HG02938 (cell line): ENCODE data around the gene KCNAB2.
"Not testable (repeated sequence)": the region's sequence is repeated elsewhere in the genome, so short reads cannot be mapped to it uniquely, and the experiment has no call there.

ENCODE experiments used
- ATAC-seq: cut with Tn5 transposase; IDR thresholded peaks from one replicate; pipeline ENCODE4 v1.9.1; 2021; ENCODE audit warnings: mild to moderate bottlenecking, moderate library complexity; ENCODE audit not compliant: unreplicated experiment

Gene KCNAB2

DNA sequence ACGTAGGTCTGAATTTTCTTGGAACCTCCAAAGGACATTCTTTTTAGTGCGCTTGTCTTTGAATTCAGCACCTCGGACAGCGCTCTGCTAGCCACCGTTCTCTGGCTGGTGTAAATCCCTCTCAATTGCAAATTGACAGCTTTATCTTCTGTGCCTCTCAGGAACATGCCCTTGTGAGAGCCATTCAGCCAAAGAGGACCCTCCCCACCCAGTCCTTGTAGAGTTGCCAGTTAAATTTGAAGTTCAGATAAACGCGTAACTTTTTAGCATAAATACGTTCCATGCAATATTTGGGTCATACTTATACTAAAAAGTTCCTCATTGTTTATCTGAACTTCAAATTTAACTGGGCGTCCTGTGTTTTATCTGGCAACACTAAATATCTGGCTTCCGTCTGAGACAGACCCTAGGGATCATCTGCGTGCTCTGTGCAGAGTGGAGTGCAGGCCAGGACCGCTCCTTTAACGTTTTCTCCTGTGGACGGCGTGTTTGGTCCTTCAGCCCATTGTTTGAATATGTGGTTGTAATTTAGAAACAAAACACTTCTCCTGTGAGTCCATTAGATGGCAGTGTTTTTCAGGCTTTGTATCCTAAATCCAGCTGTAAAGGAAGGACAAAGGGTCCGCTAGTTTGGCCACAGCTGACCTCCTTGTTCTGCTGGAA is 7.0 kb downstream of the KCNAB2 start:
- ATAC-seq = no peak

DNA sequence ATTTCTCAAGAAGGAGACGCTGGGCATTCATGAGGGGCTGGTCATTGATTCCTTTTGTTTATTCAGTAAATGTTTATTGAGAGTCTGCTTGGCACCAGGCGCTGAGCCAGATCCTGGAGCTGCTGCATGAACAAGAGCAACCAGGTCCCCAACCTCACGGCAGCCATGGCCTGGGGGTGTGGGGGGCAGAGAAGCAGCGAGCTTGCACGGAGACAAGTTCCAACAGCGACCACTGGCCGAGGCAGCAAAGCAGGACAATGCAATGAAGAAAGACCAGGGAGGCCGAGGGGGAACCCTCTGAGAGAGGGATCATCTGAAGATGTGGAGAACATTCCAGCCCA is 7.5 kb downstream of the KCNAB2 start:
- ATAC-seq = no peak

DNA sequence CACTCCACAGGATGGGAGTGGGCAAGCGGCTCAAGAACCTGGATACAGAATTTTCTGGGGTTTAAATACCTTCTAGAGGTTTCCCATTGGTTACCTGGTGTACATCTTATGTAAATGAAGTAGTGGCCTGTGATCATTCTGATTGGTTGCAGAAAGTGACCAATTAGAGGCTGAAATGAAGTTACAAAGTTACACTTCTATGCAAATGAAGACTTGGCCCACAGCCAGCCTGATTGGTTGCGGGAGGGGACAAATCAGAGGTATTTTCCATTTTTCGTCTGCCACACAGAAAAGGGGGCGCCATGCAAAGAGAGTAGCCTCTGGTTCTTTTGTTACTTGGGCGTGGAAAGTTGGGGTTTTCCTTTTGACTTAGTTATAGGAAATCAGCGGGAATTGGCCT is 8.9 kb downstream of the KCNAB2 start:
- no peak for ATAC-seq

DNA sequence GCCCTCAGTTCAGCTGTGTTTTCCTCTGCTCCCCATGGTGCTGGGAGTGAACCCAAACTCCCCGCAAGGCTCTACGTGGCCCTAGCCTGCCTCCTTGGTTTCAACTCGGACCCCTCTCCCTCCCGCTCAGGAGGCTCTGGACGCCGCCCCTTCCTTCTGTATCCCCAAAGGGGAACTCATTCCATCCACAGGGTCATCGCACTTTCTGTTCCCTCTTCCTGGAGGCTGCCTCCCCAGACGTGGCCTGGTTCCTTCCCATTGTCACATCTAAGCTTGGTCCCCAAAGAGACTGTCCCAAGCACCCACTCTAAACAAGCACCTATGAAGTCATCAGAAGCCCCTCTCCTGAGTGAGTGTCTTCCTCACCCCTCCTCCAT is 10.9 kb downstream of the KCNAB2 start:
- no peak for ATAC-seq

DNA sequence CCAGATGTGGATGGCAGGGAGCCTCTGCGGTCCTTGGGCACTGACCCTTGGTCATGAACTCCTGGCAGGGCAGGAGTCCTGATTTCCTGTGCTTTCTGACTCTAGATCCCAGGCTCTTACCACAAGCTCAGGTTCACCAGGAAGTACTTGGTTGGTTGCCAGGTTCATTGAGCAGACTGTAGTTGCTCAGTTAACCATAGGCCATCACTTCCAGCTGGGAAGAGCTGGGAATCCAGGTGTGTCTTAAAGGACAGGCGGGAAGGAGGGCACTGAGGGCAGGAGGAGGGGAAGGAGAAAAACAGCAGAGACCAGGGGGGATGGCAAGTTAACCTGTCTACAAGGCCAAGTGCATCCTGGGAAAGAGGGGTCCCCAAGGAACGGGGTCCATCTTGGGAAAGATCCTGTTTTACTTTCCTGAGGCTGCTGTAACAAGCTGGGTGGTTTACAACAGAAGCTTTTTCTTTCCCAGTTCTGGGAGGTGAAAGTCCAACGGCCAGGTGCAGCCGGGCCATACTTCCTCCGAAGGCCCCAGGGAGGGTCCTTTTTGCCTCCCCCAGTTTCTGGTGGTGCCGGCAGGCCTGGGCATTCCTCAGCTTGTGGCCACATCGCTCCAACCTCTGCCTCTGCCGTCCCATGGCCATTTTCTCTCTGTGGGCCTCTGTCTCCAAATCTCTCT is 11.6 kb downstream of the KCNAB2 start:
- no peak for ATAC-seq

DNA sequence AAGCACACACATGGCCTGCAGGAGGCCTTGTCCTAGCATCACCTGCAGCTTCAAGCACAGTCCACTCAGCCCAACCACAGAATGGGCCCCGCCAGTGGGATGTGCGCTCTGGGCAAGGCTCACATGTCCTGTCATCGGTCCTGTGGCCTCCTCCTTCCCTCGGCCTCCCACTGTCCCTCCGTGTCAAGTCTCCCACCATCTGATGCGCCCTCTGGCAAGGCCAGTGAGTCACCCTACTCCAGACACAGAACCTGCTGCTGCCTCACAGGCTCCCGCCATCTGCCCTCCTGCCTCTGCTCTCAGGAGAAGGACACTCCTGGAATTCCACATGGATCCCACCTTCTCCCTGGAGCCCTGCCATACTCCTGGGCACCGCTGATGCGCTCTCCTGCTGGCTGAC is 14.2 kb downstream of the KCNAB2 start:
- no peak for ATAC-seq

DNA sequence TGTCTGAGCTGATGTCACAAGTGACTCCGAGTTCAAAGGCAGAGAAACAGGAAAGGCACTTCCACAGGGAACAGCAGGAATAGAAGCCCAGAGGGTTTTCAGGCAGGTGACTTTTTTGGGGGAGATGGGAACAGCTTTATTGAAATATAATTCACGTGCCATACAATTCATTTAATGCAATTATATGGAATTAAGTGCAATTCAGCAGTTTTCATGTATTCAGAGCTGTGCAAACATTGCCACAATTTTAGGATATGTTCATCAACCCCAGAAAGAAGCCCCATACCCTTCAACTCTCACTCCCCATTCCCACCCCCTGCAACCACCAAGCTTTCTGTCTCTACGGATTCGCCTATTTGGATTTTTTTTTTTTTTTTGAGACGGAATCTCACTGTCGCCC is 17.0 kb downstream of the KCNAB2 start:
- ATAC-seq = no peak

DNA sequence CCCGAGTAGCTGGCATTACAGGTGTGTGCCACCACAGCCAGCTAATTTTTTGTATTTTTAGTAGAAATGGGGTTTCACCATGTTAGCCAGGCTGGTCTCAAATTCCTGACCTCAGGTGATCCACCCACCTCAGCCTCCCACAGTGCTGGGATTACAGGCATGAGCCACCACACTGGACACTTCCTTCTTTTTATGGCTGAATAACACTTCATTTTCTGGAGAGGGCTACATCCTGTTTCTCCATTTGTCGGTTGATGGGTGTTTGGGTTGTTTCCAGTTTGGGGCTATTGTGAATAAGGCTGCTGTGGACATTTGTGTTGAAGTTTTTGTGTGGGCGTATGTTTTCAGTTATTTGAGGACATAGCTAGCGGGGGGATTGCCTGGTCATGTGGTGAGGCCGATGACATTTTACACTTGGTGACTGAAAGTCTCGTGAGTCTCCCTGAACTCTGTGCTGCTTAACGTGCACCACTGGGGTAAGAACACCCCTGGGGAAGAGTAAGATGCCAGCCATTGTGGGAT is 17.9 kb downstream of the KCNAB2 start:
- not testable (repeated sequence) for ATAC-seq

DNA sequence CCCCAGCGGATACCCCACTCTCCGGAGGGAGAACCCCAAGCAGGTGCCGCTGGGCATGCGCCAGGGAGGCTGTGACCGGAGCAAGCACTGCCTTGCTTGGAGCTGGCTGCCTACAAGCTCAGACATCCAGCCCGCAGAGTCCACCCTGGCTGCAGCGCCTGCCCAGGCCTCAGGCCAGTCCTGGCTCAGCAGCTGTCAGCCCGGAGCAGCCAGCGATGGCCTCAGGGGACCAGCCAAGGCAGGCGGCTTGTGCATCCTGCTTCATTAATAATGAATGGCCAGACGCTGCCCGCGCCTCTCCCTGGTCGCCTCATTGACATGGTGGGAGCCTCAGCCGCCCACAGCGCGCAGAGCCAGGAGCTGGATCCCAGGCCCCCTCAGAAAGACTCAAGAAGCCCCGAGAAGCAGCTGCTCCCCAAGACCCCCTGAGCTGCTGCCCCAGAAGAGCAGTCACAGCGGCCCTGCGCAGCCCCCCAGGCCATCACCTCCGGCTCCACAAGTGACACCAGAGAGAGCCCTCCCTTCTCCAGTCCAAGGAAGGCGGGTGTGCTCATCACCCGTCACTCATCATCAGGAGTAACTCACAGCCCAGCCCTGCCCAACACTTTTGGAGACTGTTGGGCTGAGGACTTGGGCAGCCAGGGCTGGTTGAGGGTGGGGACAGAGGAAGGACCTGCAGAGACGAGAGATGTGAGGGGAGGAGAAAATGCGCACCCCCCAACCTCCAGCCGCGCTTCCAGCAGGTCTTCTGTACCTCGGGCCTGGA is 19.6 kb downstream of the KCNAB2 start:
- ATAC-seq = no peak

DNA sequence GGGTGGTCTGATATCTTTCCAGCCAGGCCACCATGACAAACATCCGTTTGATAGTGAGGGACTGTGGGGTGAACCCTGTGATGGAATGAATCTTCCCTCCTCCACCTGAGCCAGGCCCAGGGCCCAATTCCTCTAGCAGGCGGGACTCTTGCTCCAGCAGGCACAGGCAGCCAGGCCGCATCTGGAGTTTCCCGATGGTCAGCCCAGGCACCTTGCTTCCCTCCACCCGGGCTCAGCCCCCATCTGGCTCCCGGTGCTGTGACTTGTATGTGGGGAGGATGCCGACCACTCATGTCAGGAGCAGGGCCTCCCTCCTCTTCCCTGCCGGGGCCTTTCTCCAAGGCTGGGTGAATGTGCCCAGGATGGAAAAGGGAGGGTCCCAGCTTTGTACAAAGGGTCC is 21.0 kb downstream of the KCNAB2 start:
- ATAC-seq = no peak

DNA sequence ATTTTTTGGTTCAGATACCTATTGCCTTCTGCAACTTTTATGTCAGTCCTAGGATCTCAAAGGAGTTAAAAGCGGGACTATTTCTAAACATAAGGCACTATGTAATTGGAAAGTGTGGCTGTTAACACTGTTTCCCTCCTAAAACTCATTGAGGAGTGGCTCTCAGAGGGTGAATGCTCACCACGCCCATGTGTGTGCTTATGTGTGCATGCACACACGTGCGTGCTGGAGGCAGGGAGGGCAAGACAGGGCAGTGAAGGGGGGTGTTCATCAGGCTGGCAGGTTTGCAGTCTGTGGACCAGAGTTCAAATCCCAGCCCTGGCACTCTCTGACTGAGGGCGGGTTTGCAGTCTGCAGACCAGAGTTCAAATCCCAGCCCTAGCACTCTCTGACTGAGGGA is 22.4 kb downstream of the KCNAB2 start:
- ATAC-seq = no peak

DNA sequence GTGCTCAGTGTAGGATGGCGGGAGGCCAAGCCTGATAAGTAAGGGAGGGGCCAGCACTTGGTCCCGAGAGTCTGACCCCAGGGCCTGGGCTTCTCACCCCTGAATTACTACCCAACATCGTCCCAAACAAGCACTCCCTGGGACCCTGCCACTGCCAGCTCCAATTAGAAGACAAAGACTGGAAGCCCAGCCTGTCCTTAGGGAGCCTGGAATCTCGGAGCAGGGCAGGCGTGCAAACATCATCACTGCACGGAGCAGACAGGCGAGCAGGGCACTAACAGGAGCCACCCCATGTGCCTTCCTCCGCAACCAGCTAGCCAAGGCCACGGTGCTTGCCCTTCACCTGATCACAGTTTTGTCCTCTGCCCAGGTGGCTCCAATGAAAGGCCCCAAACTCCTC is 23.2 kb downstream of the KCNAB2 start:
- ATAC-seq = no peak

DNA sequence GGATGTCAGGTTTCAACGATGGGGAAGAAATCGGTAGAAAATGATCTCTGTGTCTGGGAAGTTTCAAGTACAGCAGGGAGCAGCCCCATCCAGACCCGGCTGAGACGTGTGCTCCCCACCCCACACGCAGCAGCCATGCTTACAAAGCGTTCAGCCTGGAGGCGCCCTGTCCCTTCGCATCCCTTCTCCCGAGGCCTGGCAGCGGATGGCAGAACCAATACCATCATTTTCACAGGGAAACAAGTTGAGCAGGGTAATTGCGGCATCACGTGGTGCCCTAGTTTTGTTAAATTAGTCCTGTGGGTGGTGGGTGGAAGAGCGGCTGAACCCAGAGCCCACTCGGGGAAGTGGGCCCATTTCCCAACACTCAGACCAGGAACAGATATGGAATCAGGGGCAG is 23.9 kb downstream of the KCNAB2 start:
- no peak for ATAC-seq

DNA sequence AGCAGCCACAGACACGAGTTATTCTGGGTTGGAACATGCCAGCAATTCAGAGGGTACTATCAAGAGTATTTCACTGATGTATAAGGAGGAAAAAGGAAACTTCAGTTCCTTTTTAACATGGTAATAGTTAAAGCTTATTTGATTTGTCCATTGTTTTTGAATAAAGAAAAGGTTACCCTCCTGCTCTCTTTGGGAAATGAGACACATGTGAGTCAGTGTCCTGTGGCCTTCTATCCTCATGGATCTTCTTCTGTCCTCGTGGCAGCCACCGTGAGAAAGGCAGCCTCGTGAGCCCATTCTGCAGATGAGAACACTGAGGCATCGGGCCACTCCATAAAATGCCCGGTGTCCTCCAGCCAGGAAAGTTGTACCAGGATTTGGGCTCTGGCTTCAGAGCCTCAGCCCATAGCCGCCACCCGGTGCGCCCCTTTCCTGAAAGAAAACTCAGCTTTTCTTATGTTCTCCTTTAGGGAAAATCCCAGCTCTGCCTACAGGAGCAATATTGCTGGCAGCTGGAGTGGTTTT is 24.8 kb downstream of the KCNAB2 start:
- no peak for ATAC-seq

DNA sequence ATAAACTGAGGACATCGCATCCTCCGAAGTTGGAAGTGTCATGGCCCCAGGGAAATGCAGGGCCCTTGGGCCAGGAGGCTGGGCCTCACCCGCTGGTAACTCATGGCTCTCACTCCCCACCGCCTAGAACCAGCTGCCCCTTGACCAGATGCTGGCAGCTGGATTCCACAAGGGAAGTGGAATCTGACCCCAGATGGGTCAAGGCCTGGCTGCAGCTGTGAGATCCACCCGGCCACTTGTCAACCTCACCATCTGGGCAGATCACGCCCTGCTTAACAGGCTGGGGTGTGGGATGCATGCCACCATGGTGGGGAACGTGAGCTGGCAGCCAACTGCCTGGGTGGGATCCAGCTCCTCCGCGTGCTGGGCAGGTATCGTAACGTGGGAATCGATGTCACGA is 25.5 kb downstream of the KCNAB2 start:
- no peak for ATAC-seq

DNA sequence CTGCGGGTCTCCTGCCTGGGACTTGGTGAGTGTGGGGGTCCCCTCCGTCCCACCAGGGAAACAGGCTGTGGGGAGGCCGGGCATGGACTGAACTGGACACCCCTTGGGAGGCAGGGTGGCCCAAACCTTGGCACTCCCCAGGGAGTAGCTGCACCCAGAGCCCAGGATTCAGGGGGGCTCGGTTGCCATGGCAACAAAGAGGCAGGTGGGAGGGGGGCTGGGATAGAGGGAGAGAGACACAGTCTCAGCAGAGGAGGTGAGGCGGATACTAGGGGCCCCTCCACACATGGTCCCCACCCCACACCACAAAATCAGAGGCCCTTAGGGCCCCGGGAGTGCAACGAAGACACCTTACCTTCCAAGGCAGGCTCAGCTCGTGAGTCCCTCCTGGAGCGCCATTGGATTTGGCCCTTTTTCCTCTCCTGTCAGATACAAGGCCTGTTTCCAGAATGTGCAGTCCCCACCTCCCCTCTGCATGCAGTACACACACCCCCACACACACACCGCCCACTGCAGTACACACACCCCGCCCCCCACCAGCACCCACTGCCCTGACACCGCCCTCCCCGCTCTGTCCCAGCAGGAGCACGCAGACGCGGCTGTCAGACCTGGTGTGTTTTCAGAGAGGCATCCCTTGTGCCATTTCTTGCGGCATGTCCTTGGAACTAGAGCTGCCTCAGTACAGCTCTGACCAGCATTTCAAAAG is 27.2 kb downstream of the KCNAB2 start:
- ATAC-seq = no peak

DNA sequence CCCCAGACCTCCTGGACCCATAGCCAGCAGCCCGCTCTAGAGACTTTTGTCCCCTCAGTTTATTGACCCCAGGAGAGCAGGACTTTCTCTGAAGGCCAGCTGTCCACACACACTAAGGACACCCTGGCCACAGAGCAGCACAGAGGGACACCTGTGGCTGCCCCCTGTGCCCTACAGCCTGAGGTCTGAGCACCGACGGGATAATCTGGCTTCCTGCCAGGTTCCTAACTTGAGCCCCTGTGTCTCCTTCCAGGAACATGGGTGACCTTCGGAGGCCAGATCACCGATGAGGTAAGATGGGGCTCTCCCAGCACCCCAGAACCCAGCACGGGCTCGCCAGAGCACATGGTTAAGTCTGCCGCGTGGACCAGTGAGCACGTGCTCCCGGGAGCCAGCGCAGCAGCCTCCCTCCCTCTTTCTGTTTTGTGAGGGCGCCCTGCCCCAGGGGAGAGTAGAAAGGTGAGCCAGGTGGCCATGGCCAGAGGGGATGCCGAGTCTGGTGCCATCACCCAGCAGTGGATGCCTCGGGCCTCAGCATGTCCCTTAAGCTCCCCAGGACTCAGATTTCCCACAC is 27.9 kb downstream of the KCNAB2 start:
- no peak for ATAC-seq

DNA sequence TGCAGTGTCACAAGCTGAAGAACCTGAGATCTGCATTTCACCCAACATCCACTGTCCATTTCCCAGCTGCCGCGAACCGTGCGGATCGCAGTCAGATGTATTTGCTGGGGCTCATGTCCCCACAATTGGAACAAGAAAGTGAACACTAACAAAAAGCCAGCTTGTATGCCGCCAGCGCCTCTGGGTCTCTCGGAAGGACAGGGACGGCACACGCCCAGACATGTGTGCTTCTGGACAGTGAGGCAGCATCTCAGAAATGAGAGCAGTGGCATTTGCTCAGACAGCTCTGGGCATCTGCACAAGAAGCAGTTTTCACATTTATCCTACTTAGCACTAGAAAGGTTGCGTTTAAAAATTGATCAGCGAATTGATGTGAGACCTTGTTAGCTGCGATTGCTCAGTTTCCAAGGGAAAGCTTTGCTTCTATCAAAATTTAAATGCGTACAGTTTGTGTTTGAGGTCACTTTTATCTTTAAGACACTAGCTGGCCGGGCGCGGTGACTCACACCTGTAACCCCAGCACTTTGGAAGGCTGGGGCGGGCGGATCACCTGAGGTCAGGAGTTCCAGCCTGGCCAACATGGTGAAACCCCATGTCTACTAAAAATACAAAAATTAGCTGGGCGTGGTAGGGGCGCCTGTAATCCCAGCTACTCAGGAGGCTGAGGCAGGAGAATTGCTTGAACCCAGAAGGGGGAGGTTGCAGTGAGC is 28.7 kb downstream of the KCNAB2 start:
- no peak for ATAC-seq

DNA sequence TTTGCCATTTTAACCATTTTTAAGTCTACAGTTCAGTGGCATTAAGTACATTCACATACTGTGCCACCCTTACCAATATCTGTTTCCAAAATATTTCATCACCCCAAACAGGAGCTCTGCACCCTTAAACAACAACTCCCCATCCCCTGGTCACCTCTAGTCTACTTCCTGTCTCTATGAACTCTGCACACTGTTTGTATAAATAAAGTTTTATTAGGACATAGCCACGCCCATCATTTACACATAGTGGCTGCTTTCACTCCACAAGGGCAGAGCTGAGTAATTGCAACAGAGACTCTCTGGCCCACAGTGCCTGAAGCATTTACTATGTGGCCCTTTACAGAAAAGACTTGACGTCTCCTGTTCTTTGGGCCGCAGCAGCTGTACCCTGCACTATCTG is 30.1 kb downstream of the KCNAB2 start:
- no peak for ATAC-seq

DNA sequence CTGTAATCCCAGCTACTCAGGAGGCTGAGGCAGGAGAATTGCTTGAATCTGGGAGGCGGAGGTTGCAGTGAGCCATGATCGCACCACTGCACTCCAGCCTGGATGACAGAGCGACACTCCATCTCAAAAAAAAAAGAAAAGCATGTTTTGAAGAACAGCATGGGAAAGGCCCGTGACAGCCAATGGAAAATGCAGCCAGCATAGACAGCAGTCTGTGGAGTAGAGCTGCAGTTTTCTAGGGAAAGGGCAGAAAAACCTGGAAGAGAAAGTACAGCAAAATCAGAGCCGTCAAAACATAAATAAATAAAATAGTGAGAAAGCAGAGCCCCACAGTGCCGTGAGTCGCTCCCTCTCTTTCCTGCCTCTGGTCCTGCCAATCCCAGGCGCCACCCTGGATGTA is 31.4 kb downstream of the KCNAB2 start:
- ATAC-seq = not testable (repeated sequence)
